ENCODE data around the gene DNAJC5.

The DNAJC5 gene

GRCh38 chr20:63962426-63963347 lies 67.8 kb downstream of the DNAJC5 start:
- no peak for DNase-seq (ENCODE audit: low read depth)
- no peak for TF ChIP-seq CTCF (conservative IDR thresholded peaks at IDR 0.05; ENCODE audit: low read length)
- no peak overlapping the region for H3K4me3 ChIP-seq (ENCODE audit: low read length)

DNA sequence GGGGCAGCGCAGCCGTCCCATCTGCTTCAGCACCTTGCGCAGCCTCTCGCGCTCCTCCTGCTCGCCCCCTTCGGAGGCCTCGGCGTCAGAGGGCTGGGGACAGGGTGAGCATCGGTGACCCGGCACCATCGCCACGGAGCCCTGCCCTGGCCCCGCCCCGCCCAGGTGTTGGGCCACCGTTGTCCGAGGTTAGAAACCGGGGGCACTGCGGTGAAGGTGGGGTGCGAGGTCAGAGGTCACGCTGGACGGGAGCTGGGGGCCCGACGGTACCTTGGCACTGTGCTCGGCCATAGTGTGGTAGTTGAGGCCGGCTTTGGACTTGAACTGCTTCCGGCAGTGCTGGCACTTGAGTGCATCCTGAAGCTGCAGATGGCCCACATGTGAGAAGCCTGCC lies 68.4 kb downstream of the DNAJC5 start:
- DNase-seq (ENCODE audit: low read depth), result no peak
- H3K4me3 ChIP-seq (ENCODE audit: low read length), result no peak overlapping the region
- no peak for TF ChIP-seq CTCF (conservative IDR thresholded peaks at IDR 0.05; ENCODE audit: low read length)

DNA sequence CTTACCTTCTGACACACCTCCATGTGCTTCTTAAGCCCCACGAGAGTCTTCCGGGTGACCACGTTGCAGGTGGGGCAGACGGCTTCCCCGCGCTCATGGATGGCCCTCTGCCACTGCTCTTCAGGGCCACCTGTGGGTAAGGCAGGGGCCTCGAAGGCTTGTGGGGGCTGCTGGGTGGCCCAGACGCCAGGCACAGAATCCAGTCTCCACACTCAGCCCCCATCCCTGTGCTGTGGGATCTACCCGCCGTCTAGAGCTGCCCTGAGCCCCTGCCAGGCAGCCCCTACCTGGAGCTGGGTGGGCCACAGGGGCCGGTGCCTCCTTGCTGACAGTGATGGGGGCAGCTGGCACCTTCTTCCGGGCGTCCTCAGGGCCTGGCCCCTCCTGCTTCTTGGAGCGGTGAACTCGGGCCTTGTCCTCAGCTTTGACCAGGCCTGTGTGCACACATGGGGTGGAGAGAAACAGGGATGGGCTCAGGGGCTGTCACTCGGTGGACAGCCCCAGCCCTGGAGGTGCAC lies 68.9 kb downstream of the DNAJC5 start:
- H3K4me3 ChIP-seq (ENCODE audit: low read length), result no peak overlapping the region

DNA sequence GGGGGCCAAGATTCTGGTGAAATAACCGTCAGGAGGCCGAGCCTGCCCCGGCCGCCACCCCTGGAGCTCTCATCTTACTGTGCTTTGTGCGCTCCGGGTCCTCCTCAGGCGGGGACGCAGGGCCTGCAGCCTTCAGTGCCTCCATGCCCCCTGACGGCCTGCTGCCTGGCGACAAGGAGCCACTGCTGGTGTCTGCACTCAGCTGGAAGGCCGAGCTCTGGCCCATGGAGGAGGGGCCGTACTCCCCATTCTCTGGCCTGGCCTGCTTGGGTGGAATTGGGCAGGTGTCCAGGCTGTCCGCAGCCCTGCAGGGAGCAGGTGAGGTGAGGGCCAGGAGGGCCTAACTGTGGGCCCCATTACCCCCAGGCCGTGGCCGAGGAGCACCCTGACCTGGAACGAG lies 69.5 kb downstream of the DNAJC5 start:
- no peak for TF ChIP-seq CTCF (conservative IDR thresholded peaks at IDR 0.05; ENCODE audit: low read length)
- no peak for DNase-seq (ENCODE audit: low read depth)
- no peak overlapping the region for H3K4me3 ChIP-seq (ENCODE audit: low read length)

More for the DNA sequence above, 68.9 kb downstream of the DNAJC5 start:
- TF ChIP-seq CTCF (conservative IDR thresholded peaks at IDR 0.05; ENCODE audit: low read length), result no peak
- DNase-seq (ENCODE audit: low read depth), result no peak

DNA sequence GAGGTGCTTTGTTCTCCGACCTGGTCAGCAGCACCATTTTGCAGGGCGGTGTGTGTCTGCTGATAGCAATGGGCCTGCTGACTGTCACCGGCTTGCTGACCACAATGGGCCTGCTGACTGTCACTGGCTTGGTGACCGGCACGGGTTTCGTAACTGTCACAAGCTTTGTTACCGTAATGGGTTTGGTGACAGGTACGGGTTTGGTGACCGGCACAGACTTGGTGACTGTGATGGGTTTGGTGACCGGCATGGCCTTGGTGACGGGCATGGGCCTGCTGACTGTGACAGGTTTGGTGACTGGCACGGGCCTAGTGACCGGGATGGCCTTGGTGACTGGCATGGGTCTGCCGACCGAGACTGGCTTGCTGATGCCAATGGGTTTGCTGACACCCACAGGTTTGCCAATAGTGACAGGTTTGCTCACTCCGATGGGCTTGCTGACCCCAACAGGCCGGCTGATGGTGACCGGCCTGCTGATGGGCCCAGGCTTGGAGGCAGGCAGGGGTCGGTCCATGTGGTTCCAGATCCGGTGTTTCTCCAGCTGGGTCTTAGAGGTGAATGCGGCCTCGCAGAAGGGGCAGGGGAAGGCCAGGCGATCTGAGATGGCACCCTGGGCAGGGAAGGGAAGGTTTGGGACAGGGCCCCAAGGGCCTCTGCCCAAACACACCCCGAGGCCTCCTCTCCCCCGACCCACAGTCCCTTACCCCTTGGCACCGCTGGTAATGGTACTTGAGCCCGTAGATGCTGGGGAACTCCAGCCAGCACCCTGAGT lies 71.4 kb downstream of the DNAJC5 start:
- DNase-seq (ENCODE audit: low read depth), result no peak
- no peak for TF ChIP-seq CTCF (conservative IDR thresholded peaks at IDR 0.05; ENCODE audit: low read length)
- no peak overlapping the region for H3K4me3 ChIP-seq (ENCODE audit: low read length)

GRCh38 chr20:63966944-63967322 lies 72.0 kb downstream of the DNAJC5 start:
- no peak for TF ChIP-seq CTCF (conservative IDR thresholded peaks at IDR 0.05; ENCODE audit: low read length)
- no peak overlapping the region for H3K4me3 ChIP-seq (ENCODE audit: low read length)
- no peak for DNase-seq (ENCODE audit: low read depth)
